ENCODE results near the gene PSMB10. TPM values are rescaled to one million over a fixed set of nuclear protein-coding genes. Genes with fewer than 3 reads are reported as not detected.

Gene PSMB10
- total and polyA plus RNA-seq, 2 donors (not counting 3 experiments of a cell fraction or from before 2014, with no cell fraction given) = 40.8 to 54.7 TPM

DNA sequence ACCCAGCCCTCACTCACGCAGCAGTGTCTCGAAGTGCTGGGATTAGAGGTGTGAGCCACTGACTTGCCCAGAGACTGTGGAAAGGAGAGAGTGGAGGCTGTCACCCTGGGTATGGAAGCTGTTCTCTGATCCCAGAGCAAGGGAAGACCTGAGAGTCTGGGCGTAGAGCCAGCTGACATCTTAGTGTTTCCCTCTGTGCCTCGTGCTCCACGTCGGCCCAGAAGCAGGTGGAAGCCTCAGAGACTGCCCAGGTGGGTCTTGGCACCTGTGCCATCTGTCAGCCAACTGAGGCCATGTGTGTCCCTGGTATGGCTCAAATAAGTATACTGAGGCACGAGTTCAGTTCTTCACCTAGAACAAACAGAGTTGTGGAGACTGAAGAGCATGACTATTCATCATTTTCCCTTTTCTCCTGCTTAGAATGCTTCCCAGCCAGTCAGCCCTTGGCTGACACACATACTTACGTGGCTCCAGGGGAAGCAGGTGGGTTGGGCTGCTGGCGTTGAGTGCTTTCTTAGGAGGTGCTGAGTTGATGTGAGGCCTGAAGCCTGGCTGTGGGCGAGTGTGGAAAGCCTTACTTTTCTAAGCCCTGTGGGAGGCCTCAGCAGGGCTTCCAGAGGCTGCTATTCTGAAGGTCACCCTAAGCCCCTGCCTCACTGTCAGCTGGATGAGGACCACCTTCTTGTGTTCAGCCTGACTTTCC lies 13.1 kb downstream of the PSMB10 start:
- H3K4me1 ChIP-seq (ENCODE audit: control insufficient read depth, extremely low read depth, insufficient read depth, low read length) = peaks cover 10% of the 10 kb centered on the region
- dilution Hi-C loops (cut with MboI; ENCODE audit: extremely low pct_ligation_motif_present, low sequenced_read_pairs) (loop anchor here (25.0 kb wide), 1 partner anchor 236 kb away; no protein-coding TSS in a partner anchor), intact Hi-C loops (cut with micrococcal nuclease) (loop anchor here (10.0 kb wide), 1 partner anchor 399 kb away; the partner anchor contains the start of gene RIPOR1)
- no peaks in the 10 kb centered on the region for H3K79me2 ChIP-seq (ENCODE audit: control insufficient read depth, insufficient read depth, low read length)
- H3K4me3 ChIP-seq (replicated peaks in 1 of 3; ENCODE audit: insufficient read depth in 1 of 3, low read depth in 1 of 3, low read length in 3 of 3) = no peak overlapping the region
- no peak for DNase-seq (ENCODE audit: low read depth, low spot score)
- H3K9me3 ChIP-seq (replicated peaks; ENCODE audit: control insufficient read depth, insufficient read depth, low read length) = no peaks in the 10 kb centered on the region
- H3K36me3 ChIP-seq (ENCODE audit: control insufficient read depth in 2 of 2, extremely low read depth in 1 of 2, insufficient read depth in 2 of 2, low read length in 2 of 2) = peaks cover 0 to 28% of the 10 kb centered on the region in 2 experiments
- H2AFZ ChIP-seq (ENCODE audit: low read depth, low read length) = no peak overlapping the region
- no peak for FAIRE-seq
- POLR2A ChIA-PET = no interaction called here
- no peaks in the 10 kb centered on the region for H4K20me1 ChIP-seq (replicated peaks; ENCODE audit: control insufficient read depth, extremely low read depth, insufficient read depth, low read length)
- no TSS peak for BruUV-seq (replicated peaks)
- no peak for TF ChIP-seq POLR2AphosphoS5 (IDR thresholded peaks at IDR 0.05; ENCODE audit: insufficient read depth, low read depth, low read length)
- TF ChIP-seq, protein P1, sequence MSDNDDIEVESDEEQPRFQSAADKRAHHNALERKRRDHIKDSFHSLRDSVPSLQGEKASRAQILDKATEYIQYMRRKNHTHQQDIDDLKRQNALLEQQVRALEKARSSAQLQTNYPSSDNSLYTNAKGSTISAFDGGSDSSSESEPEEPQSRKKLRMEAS (IDR thresholded peaks at IDR 0.05; ENCODE audit: insufficient read depth, insufficient read length) = no peak
- no peak for TF ChIP-seq MYC (IDR thresholded peaks at IDR 0.05; ENCODE audit: low read depth, low read length)
- no peak for TF ChIP-seq POLR2A (IDR thresholded peaks at IDR 0.05; ENCODE audit: low read depth, low read length)
- TF ChIP-seq GATA2 (IDR thresholded peaks at IDR 0.05; ENCODE audit: insufficient read depth, insufficient read length, low read depth, low read length) = no peak
- TF ChIP-seq, protein P2, sequence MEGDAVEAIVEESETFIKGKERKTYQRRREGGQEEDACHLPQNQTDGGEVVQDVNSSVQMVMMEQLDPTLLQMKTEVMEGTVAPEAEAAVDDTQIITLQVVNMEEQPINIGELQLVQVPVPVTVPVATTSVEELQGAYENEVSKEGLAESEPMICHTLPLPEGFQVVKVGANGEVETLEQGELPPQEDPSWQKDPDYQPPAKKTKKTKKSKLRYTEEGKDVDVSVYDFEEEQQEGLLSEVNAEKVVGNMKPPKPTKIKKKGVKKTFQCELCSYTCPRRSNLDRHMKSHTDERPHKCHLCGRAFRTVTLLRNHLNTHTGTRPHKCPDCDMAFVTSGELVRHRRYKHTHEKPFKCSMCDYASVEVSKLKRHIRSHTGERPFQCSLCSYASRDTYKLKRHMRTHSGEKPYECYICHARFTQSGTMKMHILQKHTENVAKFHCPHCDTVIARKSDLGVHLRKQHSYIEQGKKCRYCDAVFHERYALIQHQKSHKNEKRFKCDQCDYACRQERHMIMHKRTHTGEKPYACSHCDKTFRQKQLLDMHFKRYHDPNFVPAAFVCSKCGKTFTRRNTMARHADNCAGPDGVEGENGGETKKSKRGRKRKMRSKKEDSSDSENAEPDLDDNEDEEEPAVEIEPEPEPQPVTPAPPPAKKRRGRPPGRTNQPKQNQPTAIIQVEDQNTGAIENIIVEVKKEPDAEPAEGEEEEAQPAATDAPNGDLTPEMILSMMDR (IDR thresholded peaks at IDR 0.05; ENCODE audit: extremely low read depth in 1 of 2, insufficient read depth in 1 of 2, low read depth in 1 of 2, low read length in 2 of 2) = no peak
- no peak for TF ChIP-seq JUN (IDR thresholded peaks at IDR 0.05; ENCODE audit: borderline replicate concordance, insufficient read depth, insufficient read length, low read depth)
- no peak for TF ChIP-seq FOS (IDR thresholded peaks at IDR 0.05; ENCODE audit: borderline replicate concordance, insufficient read depth, low read length)
- no peak for TF ChIP-seq EZH2 (IDR thresholded peaks at IDR 0.05; ENCODE audit: borderline replicate concordance, low read depth, low read length, severe bottlenecking)
- H3K9ac ChIP-seq (replicated peaks; ENCODE audit: extremely low read depth, insufficient read depth, low read length) = no peak overlapping the region
- CTCF ChIA-PET = interaction anchor here (0.7 to 1.6 kb wide), 3 partner anchors 40 to 107 kb away, joined by 3 to 8 read pairs (median 3); partner anchors contain the start of gene NRN1L
- no peaks in the 10 kb centered on the region for H3K9me1 ChIP-seq (replicated peaks; ENCODE audit: control insufficient read depth, extremely low read depth, insufficient read depth, low read length)
- no peak overlapping the region for H3K4me2 ChIP-seq (ENCODE audit: insufficient read depth, low read length)
- H3K27ac ChIP-seq (ENCODE audit: insufficient read depth, low read depth, low read length) = no peak overlapping the region
- H3K27me3 ChIP-seq (ENCODE audit: control insufficient read depth in 2 of 2, insufficient read depth in 2 of 2, low read length in 2 of 2) = no peaks in the 10 kb centered on the region

Data from endothelial cell of umbilical vein (primary cell).